GM12878 (cell line): ENCODE data around the gene CSE1L. TPM values are rescaled to one million over a fixed set of nuclear protein-coding genes. Genes with fewer than 3 reads are reported as not detected.

ENCODE experiments used
- ATAC-seq: fragments of 200-7000 bp; cut with Tn5 transposase; 3 replicates; pipeline ENCODE4 v1.9.1; 2020; ENCODE audit warnings: mild to moderate bottlenecking, moderate library complexity
- BruUV-seq: library from RNA; stranded (reverse); fragments of 400-500 nt; replicated peaks from 2 replicates; lab custom pipeline; 2021; lab: Mats Ljungman, UMichigan
- CTCF ChIA-PET: fragments of 300-600 bp; sonication (Branson Sonifier 250); formaldehyde crosslinking; extraction: SDS; loops from one replicate; lab custom pipeline; 2021; ENCODE audit warnings: inconsistent platforms; lab: Yijun Ruan, JAX
- POLR2A ChIA-PET: fragments of 350-600 bp; formaldehyde crosslinking; extraction: SDS; loops from one replicate; lab custom pipeline; 2021; ENCODE audit warnings: inconsistent platforms; lab: Charles Lee
- RAD21 ChIA-PET: fragments of 300-600 bp; sonication (Branson Sonifier 250); formaldehyde crosslinking; loops from one replicate; lab custom pipeline; 2023; ENCODE audit warnings: antibody characterized with exemption; ENCODE audit not compliant: unreplicated experiment; lab: Charles Lee
- SMC1A ChIA-PET: fragments of 300-600 bp; sonication (Branson Sonifier 250); formaldehyde crosslinking; loops from one replicate; lab custom pipeline; 2023; ENCODE audit not compliant: unreplicated experiment, uncharacterized antibody; lab: Charles Lee
- DNase-seq: peaks from one replicate; pipeline ENCODE4 v3.0.0-alpha.2; 2011; ENCODE audit warnings: low read depth, low spot score
- FAIRE-seq: peaks from 3 replicates; lab custom pipeline; 2011; peaks lifted over from hg19 to GRCh38; lab: Jason Lieb, UNC
- H2AFZ ChIP-seq: 2 replicates; pipeline ENCODE4 v1.6.0; 2011; ENCODE audit warnings: low read depth, low read length, control low read depth; ENCODE audit not compliant: control insufficient read depth
- H3K27ac ChIP-seq: 2 replicates; pipeline ENCODE4 v1.5.1; 2011; ENCODE audit warnings: control low read depth; ENCODE audit not compliant: control insufficient read depth, insufficient read depth
- H3K27me3 ChIP-seq, 2 experiments: replicated peaks in 1 of 2; 2 replicates each; pipeline versions ENCODE4 v1.6.0 to v1.6.1; 2011; ENCODE audit warnings: low read length in 1 of 2; ENCODE audit not compliant: control insufficient read depth in 2 of 2, insufficient read depth in 2 of 2
- H3K36me3 ChIP-seq, 2 experiments: 2 replicates each; pipeline ENCODE4 v1.5.1; 2011; ENCODE audit warnings: low read length in 1 of 2; ENCODE audit not compliant: control insufficient read depth in 2 of 2, insufficient read depth in 2 of 2
- H3K4me1 ChIP-seq: 2 replicates; pipeline ENCODE4 v1.6.1; 2011; ENCODE audit warnings: mild to moderate bottlenecking, low read length, moderate library complexity, mixed read lengths; ENCODE audit not compliant: control insufficient read depth, insufficient read depth
- H3K4me2 ChIP-seq: 2 replicates; pipeline ENCODE4 v1.6.0; 2011; ENCODE audit warnings: control low read depth; ENCODE audit not compliant: control insufficient read depth, insufficient read depth
- H3K4me3 ChIP-seq: fragments of 200-600 bp; sonication (generic); 2 replicates; pipeline ENCODE4 v1.5.1; 2016
- H3K79me2 ChIP-seq: 2 replicates; pipeline ENCODE4 v1.6.0; 2011; ENCODE audit warnings: low read length; ENCODE audit not compliant: control insufficient read depth, insufficient read depth
- H3K9ac ChIP-seq: 2 replicates; pipeline ENCODE4 v1.8.0; 2011; ENCODE audit warnings: low read length, control low read depth, mixed read lengths; ENCODE audit not compliant: control insufficient read depth, insufficient read depth
- H3K9me3 ChIP-seq: replicated peaks from 3 replicates; pipeline ENCODE4 v1.5.1; 2011; ENCODE audit warnings: mild to moderate bottlenecking, low read length; ENCODE audit not compliant: control insufficient read depth, insufficient read depth
- H4K20me1 ChIP-seq: 2 replicates; pipeline ENCODE4 v1.6.0; 2011; ENCODE audit not compliant: control insufficient read depth, insufficient read depth
- CTCF ChIP-seq, 3 experiments: IDR thresholded peaks in 2 of 3; conservative IDR thresholded peaks in 1 of 3; 2 replicates each; pipeline ENCODE4 v1.5.1; 2011; ENCODE audit warnings: low read depth in 3 of 3, low read length in 3 of 3, mild to moderate bottlenecking in 3 of 3, control low read depth in 2 of 3, moderate library complexity in 2 of 3, inconsistent platforms in 1 of 3, mixed read lengths in 1 of 3; ENCODE audit not compliant: control insufficient read depth in 2 of 3, insufficient read depth in 1 of 3; ENCODE audit errors: extremely low read depth in 1 of 3
- ZBTB40 ChIP-seq: fragments of 450-650 bp; IDR thresholded peaks from 2 replicates; pipeline ENCODE4 v1.6.1; 2016; ENCODE audit warnings: mild to moderate bottlenecking, moderate library complexity, borderline replicate concordance
- ZNF24 ChIP-seq: fragments of 450-650 bp; IDR thresholded peaks from 2 replicates; pipeline ENCODE4 v1.6.1; 2017; ENCODE audit warnings: antibody characterized with exemption, mild to moderate bottlenecking
- WGBS: methylation state at CpG from one replicate; pipeline ENCODE4 v1.1.6; 2016; ENCODE audit warnings: low lambda C conversion rate; ENCODE audit not compliant: insufficient replicate concordance, insufficient coverage; ENCODE audit errors: missing lambda C conversion rate; 5-methylcytosine and 5-hydroxymethylcytosine counted together
- in situ Hi-C: fragments of 300-500 bp; cut with MboI; formaldehyde crosslinking; loops from 9 replicates; pipeline ENCODE4 v1.14.3; 2018; ENCODE audit warnings: mixed read lengths
- intact Hi-C: fragments of 100-400 bp; cut with micrococcal nuclease; formaldehyde crosslinking; loops from one replicate; pipeline ENCODE4 v1.14.2; 2022; ENCODE audit not compliant: unreplicated experiment
- polyA plus RNA-seq, 11 experiments: library from polyadenylated mRNA; depleted of rRNA in 4 of 11; unstranded in 6 of 11; stranded (reverse) in 5 of 11; fragments of >200 nt; fragmentation: Nextera tagmentation in 4 of 11; fragmentation: Illumina TruSeq in 1 of 11; extraction: Ambion mirVana in 4 of 11; extraction: Trizol in 1 of 11; gene quantifications; 1 replicate in 1 of 11; 2 replicates in 10 of 11; pipeline versions ENCODE4 v1.2.1 to v1.2.3, GENCODE V29; 2011 to 2016; ENCODE audit warnings: inconsistent platforms in 2 of 11, missing spikeins in 2 of 11, low read depth in 1 of 11
- total RNA-seq, 4 experiments: library from RNA; depleted of rRNA in 3 of 4; stranded (reverse); fragments of >200 nt in 3 of 4; fragmentation: Illumina TruSeq in 1 of 4; extraction: Trizol in 1 of 4; gene quantifications; 2 replicates each; pipeline versions ENCODE4 v1.2.1 to v1.2.3, GENCODE V29; 2013 to 2021

Gene CSE1L
- total and polyA plus RNA-seq, 10 of the 15 experiments (the other 5 are each of a cell fraction or from before 2014, with no cell fraction given), result 72.4 to 213 (median 117) TPM

GRCh38 chr20:49045440-49046086 is 549 bp upstream of the CSE1L start (continued):
- TF ChIP-seq ZBTB40, result peak; percentile 18; the same call in 1 of the 2 replicates

GRCh38 chr20:49052334-49052733 is 6.2 kb downstream of the CSE1L start:
- Histone ChIP-seq H4K20me1 (peaks cover 3% of the 10 kb centered on the region), H3K9ac (no peak overlapping the region), H3K79me2 (peaks cover 98% of the 10 kb centered on the region), H2AFZ (no peak overlapping the region), H3K4me3 (0 out of 2 replicates have a peak overlapping the region, but pooled peaks have one; percentile 41), H3K4me1 (peaks cover 28% of the 10 kb centered on the region), H3K27me3 (no peaks in the 10 kb centered on the region), H3K36me3 (peaks cover 0 to 15% of the 10 kb centered on the region in 2 experiments), H3K4me2 (peak overlapping the region; percentile 3), H3K9me3 (no peaks in the 10 kb centered on the region; the same call in 2 of the 3 replicates), H3K27ac (0 out of 2 replicates have a peak overlapping the region, but pooled peaks have one; percentile 13)
- CTCF ChIA-PET, result interaction anchor here (0.6 to 1.7 kb wide), 3 partner anchors 23 to 326 kb away, joined by 3 to 5 read pairs (median 3); no protein-coding TSS in a partner anchor
- BruUV-seq, result no TSS peak
- TF ChIP-seq CTCF (IDR thresholded peaks at IDR 0.05 in 2 of 3, conservative IDR thresholded peaks at IDR 0.05 in 1 of 3; ENCODE audit: control insufficient read depth in 2 of 3, extremely low read depth in 1 of 3, insufficient read depth in 1 of 3, low read depth in 3 of 3, low read length in 3 of 3) (peak in 1 of 3 experiments; percentile 26; a peak in 1 of 6 replicates), ZNF24 (no peak)
- in situ Hi-C loops, result no loop called here
- ATAC-seq, result peak; percentile 7
- RAD21 ChIA-PET, result no interaction called here
- FAIRE-seq, result no peak
- SMC1A ChIA-PET, result no interaction called here
- no peak for DNase-seq
- POLR2A ChIA-PET, result interaction anchor here (0.6 to 1.3 kb wide), 2 partner anchors 7 to 125 kb away, joined by 3 read pairs; no protein-coding TSS in a partner anchor
- WGBS, result 100% methylated on average over 1 of the region's 1 CpG
- intact Hi-C loops, result no loop called here
